Measurements from ENCODE around the gene CSMD2.

Gene CSMD2

GRCh38 chr1:34137411-34137810 lies 27.6 kb downstream of the CSMD2 start:
- TF ChIP-seq CTCF (conservative IDR thresholded peaks at IDR 0.05; ENCODE audit: low read length): no peak
- H3K4me3 ChIP-seq (ENCODE audit: low read length): no peak overlapping the region
- no peak for DNase-seq (ENCODE audit: low read depth)

- H3K4me3 ChIP-seq (ENCODE audit: low read length): no peak overlapping the region
- TF ChIP-seq CTCF (conservative IDR thresholded peaks at IDR 0.05; ENCODE audit: low read length): no peak
- no peak for DNase-seq (ENCODE audit: low read depth)
Measured at GRCh38 chr1:34132161-34132420, 32.9 kb downstream of the CSMD2 start.

GRCh38 chr1:34131396-34132160 lies 33.5 kb downstream of the CSMD2 start:
- TF ChIP-seq CTCF (conservative IDR thresholded peaks at IDR 0.05; ENCODE audit: low read length): no peak
- DNase-seq (ENCODE audit: low read depth): peak; percentile 16
- no peak overlapping the region for H3K4me3 ChIP-seq (ENCODE audit: low read length)

- H3K4me3 ChIP-seq (ENCODE audit: low read length): no peak overlapping the region
- TF ChIP-seq CTCF (conservative IDR thresholded peaks at IDR 0.05; ENCODE audit: low read length): no peak
- no peak for DNase-seq (ENCODE audit: low read depth)
Measured at GRCh38 chr1:34130306-34130705, 34.7 kb downstream of the CSMD2 start.

GRCh38 chr1:34129630-34130029 lies 35.4 kb downstream of the CSMD2 start:
- no peak for TF ChIP-seq CTCF (conservative IDR thresholded peaks at IDR 0.05; ENCODE audit: low read length)
- no peak for DNase-seq (ENCODE audit: low read depth)
- no peak overlapping the region for H3K4me3 ChIP-seq (ENCODE audit: low read length)

- H3K4me3 ChIP-seq (ENCODE audit: low read length): no peak overlapping the region
- no peak for TF ChIP-seq CTCF (conservative IDR thresholded peaks at IDR 0.05; ENCODE audit: low read length)
- no peak for DNase-seq (ENCODE audit: low read depth)
Measured at GRCh38 chr1:34128186-34128889, 36.7 kb downstream of the CSMD2 start.

Data from AG10803 (cell line).